Endodermal cell (in vitro differentiated cells): ENCODE results near the gene ACTN1. TPM values are rescaled to one million over a fixed set of nuclear protein-coding genes. Genes with fewer than 3 reads are reported as not detected.
A peak's percentile ranks its signal among the peaks of the same experiment; 100 is the strongest.

Source experiments
- DNase-seq: peaks from one replicate; pipeline ENCODE4 v3.0.0-alpha.2; 2017
- H3K27ac ChIP-seq: 2 replicates; pipeline ENCODE4 v1.5.1; 2013; ENCODE audit warnings: mild to moderate bottlenecking, low read depth, low read length, moderate library complexity
- H3K27me3 ChIP-seq: 2 replicates; pipeline ENCODE4 v1.6.1; 2013; ENCODE audit warnings: mild to moderate bottlenecking, low read length, moderate library complexity; ENCODE audit not compliant: insufficient read depth, control insufficient read depth, poor library complexity, severe bottlenecking
- H3K36me3 ChIP-seq: 2 replicates; pipeline ENCODE4 v1.7.0; 2013; ENCODE audit warnings: mild to moderate bottlenecking, low read length, moderate library complexity; ENCODE audit not compliant: control insufficient read depth, insufficient read depth
- H3K4me1 ChIP-seq: one replicate; pipeline ENCODE4 v1.7.0; 2013; ENCODE audit warnings: low read length; ENCODE audit not compliant: control insufficient read depth, insufficient read depth
- H3K4me3 ChIP-seq: 2 replicates; pipeline ENCODE4 v1.5.1; 2013; ENCODE audit warnings: mild to moderate bottlenecking, low read length, moderate library complexity
- H3K9ac ChIP-seq: 2 replicates; pipeline ENCODE4 v1.6.1; 2013; ENCODE audit warnings: mild to moderate bottlenecking, low read length, moderate library complexity; ENCODE audit not compliant: poor library complexity, severe bottlenecking; ENCODE audit errors: extremely low read depth
- H3K9me3 ChIP-seq: 2 replicates; pipeline ENCODE4 v1.6.1; 2013; ENCODE audit warnings: mild to moderate bottlenecking, low read length, moderate library complexity; ENCODE audit not compliant: control insufficient read depth
- H3K27ac Mint-ChIP-seq: 2 replicates; pipeline ENCODE4 v1.8.0; 2020; ENCODE audit warnings: mixed read lengths
- H3K27me3 Mint-ChIP-seq: 2 replicates; pipeline ENCODE4 v1.8.0; 2021; ENCODE audit warnings: mild to moderate bottlenecking, mixed read lengths; ENCODE audit not compliant: insufficient read depth
- H3K36me3 Mint-ChIP-seq: 2 replicates; pipeline ENCODE4 v1.8.0; 2020; ENCODE audit warnings: low read depth, mixed read lengths
- H3K4me1 Mint-ChIP-seq: 2 replicates; pipeline ENCODE4 v1.8.0; 2020; ENCODE audit warnings: mixed read lengths
- H3K4me3 Mint-ChIP-seq: 2 replicates; pipeline ENCODE4 v1.8.0; 2020; ENCODE audit warnings: mild to moderate bottlenecking, moderate library complexity, mixed read lengths
- H3K9me3 Mint-ChIP-seq: 2 replicates; pipeline ENCODE4 v1.8.0; 2020; ENCODE audit warnings: mild to moderate bottlenecking, mixed read lengths
- CTCF ChIP-seq: fragments of 200-600 bp; sonication (generic); conservative IDR thresholded peaks from 2 replicates; pipeline ENCODE4 v1.5.0; 2021; ENCODE audit warnings: antibody characterized with exemption, mild to moderate bottlenecking
- WGBS, 2 experiments: methylation state at CpG; one replicate each; pipeline versions ENCODE4 v1.1.5 to v1.1.7; 2013; ENCODE audit warnings: missing lambda C conversion rate in 2 of 2, mixed read lengths in 1 of 2; ENCODE audit not compliant: insufficient coverage in 1 of 2, insufficient read length in 1 of 2; 5-methylcytosine and 5-hydroxymethylcytosine counted together
- total RNA-seq, 2 donors: library from RNA; stranded (reverse); fragmentation: NEBNext Ultra II Directional in 1 of 2; extraction: Animal tissue kit (Norgen Biotek cat#: 25700) in 1 of 2; gene quantifications; 2 replicates in 1 of 2; 3 replicates in 1 of 2; pipeline ENCODE4 v1.2.1, GENCODE V29; 2021

ACTN1 gene
- total RNA-seq, 2 donors from 2014 or later = 190 to 275 TPM

- peaks cover 3% of the 10 kb centered on the region for H3K4me1 ChIP-seq
Observed at GRCh38 chr14:69003626-69004025, 24.5 kb upstream of the ACTN1 start.

DNA sequence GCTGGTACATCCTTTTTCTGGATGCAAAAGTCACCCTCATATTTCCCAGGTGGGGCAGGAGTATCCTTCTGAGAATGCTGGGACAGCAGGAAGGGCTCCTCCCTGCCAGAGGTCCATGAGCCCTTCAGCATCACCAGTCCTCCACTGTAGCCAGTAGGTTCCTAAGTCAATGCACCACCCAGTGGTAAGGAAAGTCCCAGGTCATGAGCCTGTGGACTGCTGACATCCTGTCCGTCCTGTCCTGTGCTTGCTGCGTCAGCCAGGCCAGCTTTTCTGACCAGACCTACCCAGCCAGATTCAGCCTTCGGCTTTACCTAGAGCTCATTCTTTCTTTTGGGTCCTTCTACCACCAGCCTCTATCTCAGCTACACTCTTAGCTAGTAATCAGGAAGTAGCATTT, 23.0 kb upstream of the ACTN1 start:
- Mint-ChIP-seq H3K4me3 (no peak overlapping the region), H3K36me3 (no peaks in the 10 kb centered on the region), H3K9me3 (no peaks in the 10 kb centered on the region), H3K4me1 (peaks cover 16% of the 10 kb centered on the region), H3K27me3 (no peaks in the 10 kb centered on the region), H3K27ac (peak overlapping the region; percentile 23)
- Histone ChIP-seq H3K4me1 (peaks cover 3% of the 10 kb centered on the region), H3K4me3 (no peak overlapping the region), H3K27me3 (no peaks in the 10 kb centered on the region), H3K36me3 (no peaks in the 10 kb centered on the region), H3K9ac (no peak overlapping the region), H3K27ac (no peak overlapping the region), H3K9me3 (no peaks in the 10 kb centered on the region)
- peak; percentile 68 for TF ChIP-seq CTCF
- WGBS, 2 experiments = 72 to 88% methylated on average over 3 of the region's 3 CpGs
- DNase-seq = peak; percentile 75

More at GRCh38 chr14:69003626-69004025, 24.5 kb upstream of the ACTN1 start:
- H3K27me3 Mint-ChIP-seq = no peaks in the 10 kb centered on the region
- no peak overlapping the region for H3K27ac Mint-ChIP-seq
- Histone ChIP-seq H3K36me3 (no peaks in the 10 kb centered on the region), H3K27ac (no peak overlapping the region), H3K9ac (no peak overlapping the region), H3K27me3 (no peaks in the 10 kb centered on the region), H3K9me3 (no peaks in the 10 kb centered on the region), H3K4me3 (no peak overlapping the region)
- no peak overlapping the region for H3K4me3 Mint-ChIP-seq
- WGBS, 2 experiments = 87 to 91% methylated on average over 10 of the region's 10 CpGs
- H3K9me3 Mint-ChIP-seq = no peaks in the 10 kb centered on the region
- H3K36me3 Mint-ChIP-seq = no peaks in the 10 kb centered on the region
- no peak for TF ChIP-seq CTCF
- H3K4me1 Mint-ChIP-seq = peaks cover 16% of the 10 kb centered on the region
- no peak for DNase-seq

DNA sequence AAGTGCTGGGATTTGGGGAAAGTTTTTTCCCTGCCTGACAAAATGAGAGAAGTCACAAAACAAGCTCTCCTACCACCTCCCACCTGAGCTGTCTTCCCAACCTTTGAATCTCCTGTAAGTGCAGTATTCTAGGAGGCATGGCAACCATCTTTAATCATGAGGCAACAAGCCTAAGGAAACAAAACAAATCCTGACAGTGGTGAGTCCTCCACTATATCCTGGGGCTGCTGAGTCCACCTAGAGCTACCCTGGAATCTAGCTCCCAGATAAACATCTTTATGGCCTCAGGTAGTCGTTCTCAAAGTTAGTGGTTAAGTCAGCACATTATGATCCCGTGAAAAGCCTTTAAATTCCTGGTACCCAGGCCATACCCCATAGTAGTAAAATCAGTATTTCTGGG, 22.3 kb upstream of the ACTN1 start:
- H3K27ac Mint-ChIP-seq = no peak overlapping the region
- WGBS, 2 experiments = 87 to 95% methylated on average over 2 of the region's 2 CpGs

More for the DNA sequence above, 22.3 kb upstream of the ACTN1 start:
- DNase-seq = no peak
- H3K4me1 Mint-ChIP-seq = peaks cover 16% of the 10 kb centered on the region
- Histone ChIP-seq H3K27ac (no peak overlapping the region), H3K4me3 (no peak overlapping the region), H3K36me3 (no peaks in the 10 kb centered on the region), H3K4me1 (peaks cover 3% of the 10 kb centered on the region), H3K27me3 (no peaks in the 10 kb centered on the region), H3K9ac (no peak overlapping the region), H3K9me3 (no peaks in the 10 kb centered on the region)
- H3K36me3 Mint-ChIP-seq = no peaks in the 10 kb centered on the region
- no peaks in the 10 kb centered on the region for H3K9me3 Mint-ChIP-seq
- H3K27me3 Mint-ChIP-seq = no peaks in the 10 kb centered on the region
- no peak overlapping the region for H3K4me3 Mint-ChIP-seq
- no peak for TF ChIP-seq CTCF
